NCI-H345 treated with DMSO at 0.1 percent for 48 hours (cell line): Measurements from ENCODE around the gene DSP.

Experiments used
- DNase-seq: peaks from one replicate; lab custom pipeline; 2025; ENCODE audit not compliant: unreplicated experiment; lab: John Stamatoyannopoulos, UW

DSP gene

GRCh38 chr6:7537565-7538174, 3.8 kb upstream of the DSP start:
- no peak for DNase-seq

- DNase-seq, result no peak
Measured at GRCh38 chr6:7538484-7538883, 3.0 kb upstream of the DSP start.

DNA sequence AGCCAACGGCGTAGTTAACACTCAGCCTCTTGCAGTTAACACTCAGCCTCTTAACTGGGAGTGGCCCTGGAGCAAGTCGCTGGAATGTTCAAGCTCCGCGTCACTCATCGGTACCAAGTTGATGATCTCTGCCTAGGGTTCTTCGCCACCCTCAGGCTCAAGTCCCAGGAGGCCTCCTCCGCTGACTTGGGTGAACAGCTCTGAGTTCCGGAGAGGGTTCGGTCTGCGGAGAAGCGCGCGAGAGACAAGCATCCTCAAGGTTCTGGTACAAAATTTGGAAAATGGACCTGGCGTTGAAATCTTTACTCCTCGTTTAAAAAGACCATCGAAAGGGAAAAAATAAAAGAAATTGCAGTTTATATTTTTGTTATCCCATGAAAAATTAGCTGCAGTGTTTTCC, 876 bp upstream of the DSP start:
- DNase-seq, result no peak

DNA sequence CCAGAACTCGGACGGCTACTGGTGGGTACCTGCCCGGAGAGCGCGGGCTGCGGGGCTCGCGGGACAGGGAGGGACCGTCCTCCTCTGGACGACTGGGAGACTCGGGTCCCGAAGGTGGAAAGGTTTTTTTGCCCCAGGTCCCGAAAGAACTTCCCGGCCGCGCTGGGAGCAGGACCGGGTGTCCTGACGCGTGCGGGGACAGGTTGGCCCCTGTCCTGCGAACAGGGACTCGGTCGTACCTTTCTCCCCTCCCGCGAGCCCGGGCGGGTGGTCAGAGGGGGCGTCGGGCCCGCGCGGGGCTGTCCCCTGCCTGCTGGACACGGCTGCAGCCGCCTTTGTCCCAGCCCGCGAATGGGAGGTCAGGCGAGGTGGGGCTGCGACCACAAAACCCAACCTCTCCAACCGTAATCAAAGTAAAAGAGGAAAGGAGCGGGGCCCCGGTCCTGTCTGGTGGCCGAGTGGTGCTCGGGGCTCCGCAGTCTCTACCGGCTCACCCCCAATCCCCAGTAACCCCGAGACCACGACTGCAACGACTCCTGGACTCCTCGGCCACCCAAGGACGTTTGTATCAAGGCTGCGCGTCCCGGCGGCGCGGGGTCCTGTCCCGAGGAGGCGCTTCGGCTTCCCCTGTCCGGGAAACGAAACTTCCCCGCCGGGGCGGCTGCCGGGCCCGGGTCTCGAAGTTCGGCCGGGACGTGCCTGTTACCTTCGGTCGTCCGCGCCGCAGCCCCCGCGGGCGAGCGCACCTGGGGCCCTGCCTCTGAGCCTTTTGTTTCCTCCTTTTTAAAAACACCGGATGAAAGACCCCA, 798 bp downstream of the DSP start:
- no peak for DNase-seq

GRCh38 chr6:7542874-7543624, 1.6 kb downstream of the DSP start:
- no peak for DNase-seq

- DNase-seq, result no peak
Measured at GRCh38 chr6:7543789-7544424, 2.4 kb downstream of the DSP start.

GRCh38 chr6:7544597-7544996, 3.1 kb downstream of the DSP start:
- DNase-seq, result no peak

DNA sequence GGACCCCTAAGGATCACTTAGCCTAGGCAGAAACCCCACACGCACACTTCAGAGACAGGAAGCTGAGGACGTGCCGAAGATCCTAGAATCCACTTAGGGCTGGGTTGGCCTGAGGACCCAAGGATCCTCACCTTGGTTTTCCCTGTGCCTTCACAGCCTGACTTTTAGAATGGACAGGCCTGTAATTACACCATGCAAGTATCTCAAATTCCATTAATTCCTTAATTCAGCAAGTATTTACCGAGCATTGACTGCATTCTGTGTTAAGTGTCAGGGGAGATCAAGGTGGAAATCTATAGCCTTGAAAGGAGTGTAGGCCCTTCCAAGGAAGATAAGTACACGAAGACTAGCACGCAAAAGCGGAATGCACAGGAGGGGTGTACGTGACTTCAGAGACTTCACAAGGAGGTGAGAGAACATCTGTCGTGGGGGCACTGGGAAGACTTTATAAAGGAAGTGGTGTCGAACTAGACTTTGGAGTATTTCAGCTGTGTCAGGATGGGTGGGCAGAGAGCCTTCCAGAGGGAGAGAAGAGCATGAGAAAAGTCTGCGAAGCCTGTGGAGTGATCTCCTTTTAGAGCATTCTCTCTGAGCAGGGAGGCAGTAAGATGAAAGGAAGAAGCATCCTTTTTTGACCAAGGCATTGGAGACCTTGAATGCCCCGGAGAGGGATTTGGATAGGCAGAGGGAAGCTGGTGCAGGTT, 4.0 kb downstream of the DSP start:
- DNase-seq, result no peak

GRCh38 chr6:7546020-7546369, 4.5 kb downstream of the DSP start:
- no peak for DNase-seq

DNA sequence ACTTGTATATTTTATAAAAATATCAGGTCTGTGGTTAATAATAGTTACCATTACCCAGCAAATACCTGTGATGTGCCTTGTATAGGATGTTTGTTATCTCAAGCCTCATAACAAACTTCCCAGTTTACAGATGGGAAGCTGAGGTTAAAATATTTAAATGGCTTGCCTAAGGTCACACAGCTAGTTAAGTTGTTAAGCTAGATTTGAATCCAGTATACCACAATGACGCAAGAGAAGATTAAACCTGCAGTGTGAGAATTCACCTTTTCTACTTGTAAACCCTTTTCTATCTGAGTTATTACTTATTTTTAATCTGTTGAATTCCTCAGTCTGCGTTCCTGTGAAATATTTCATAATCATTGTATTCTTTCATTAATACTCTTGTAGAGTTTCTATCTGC, 4.9 kb downstream of the DSP start:
- no peak for DNase-seq

GRCh38 chr6:7546896-7547295, 5.4 kb downstream of the DSP start:
- DNase-seq, result no peak

GRCh38 chr6:7547315-7547714, 5.8 kb downstream of the DSP start:
- no peak for DNase-seq

GRCh38 chr6:7550433-7550801, 8.9 kb downstream of the DSP start:
- DNase-seq, result no peak

GRCh38 chr6:7554533-7555275, 13.2 kb downstream of the DSP start:
- no peak for DNase-seq

DNA sequence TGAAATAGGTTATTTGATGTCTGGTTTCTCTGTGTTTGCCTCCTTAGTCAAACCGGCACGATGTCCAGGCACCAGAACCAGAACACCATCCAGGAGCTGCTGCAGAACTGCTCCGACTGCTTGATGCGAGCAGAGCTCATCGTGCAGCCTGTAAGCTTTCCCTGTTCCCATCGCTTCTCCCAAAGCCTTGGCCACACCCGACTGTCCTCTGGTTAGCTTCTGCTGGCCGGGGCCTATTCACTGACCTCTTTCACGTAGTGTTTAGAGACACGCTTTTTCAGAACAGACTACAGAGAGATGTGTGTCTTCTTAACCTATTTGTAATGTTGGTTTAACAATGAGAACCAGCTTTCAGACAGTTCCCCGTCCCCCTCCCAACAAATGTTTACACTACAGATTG, 14.2 kb downstream of the DSP start:
- DNase-seq, result no peak

GRCh38 chr6:7556394-7557106, 15.1 kb downstream of the DSP start:
- DNase-seq, result no peak

- no peak for DNase-seq
Measured at GRCh38 chr6:7557652-7558051, 16.2 kb downstream of the DSP start.

DNA sequence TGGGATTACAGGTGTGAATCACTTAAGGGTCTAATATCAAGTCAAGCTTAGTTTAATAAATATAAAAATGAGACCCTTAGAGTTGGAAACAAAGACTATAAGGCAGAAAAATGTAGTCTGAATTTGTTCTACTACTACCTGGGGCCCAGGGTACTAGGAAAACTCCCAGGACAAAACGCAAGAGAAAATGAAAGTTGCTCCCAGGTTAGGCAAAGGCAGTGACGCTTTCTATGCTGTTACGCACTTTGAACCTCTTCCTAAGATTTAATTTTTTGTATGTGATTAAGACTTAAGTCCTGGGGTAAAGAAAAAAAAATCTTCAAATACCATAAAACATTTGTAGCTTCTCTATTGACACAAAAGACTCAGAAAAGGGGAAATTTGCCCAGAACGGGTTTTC, 17.3 kb downstream of the DSP start:
- no peak for DNase-seq

DNA sequence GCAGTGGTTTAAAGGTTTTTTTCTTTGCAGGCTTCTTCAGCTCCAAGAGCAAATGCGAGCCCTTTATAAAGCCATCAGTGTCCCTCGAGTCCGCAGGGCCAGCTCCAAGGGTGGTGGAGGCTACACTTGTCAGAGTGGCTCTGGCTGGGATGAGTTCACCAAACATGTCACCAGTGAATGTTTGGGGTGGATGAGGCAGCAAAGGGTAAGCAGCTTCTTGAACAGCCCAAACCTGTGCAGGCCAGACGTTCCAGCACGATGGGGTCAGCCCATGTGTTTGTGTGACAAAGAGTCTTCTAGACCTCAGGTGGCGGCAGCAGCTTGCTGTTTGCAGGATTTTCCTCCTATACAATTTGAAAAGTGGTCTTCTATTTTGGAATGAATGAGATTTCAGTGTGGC, 17.7 kb downstream of the DSP start:
- no peak for DNase-seq
